ENCODE results near the gene ITGA5.

Gene ITGA5

GRCh38 chr12:54389607-54390175 is 29.4 kb downstream of the ITGA5 start:
- Mint-ChIP-seq H3K27ac (peak overlapping the region; percentile 0 to 8), H3K27me3 (no peaks in the 10 kb centered on the region), H3K9me3 (no peaks in the 10 kb centered on the region), H3K4me3 (peak overlapping the region; percentile 3 to 6), H3K4me1 (peaks cover 33% of the 10 kb centered on the region)
- ATAC-seq (no peak), DNase-seq (no peak)

GRCh38 chr12:54389134-54389508 is 29.9 kb downstream of the ITGA5 start:
- Mint-ChIP-seq H3K9me3 (no peaks in the 10 kb centered on the region), H3K27ac (no peak overlapping the region), H3K27me3 (no peaks in the 10 kb centered on the region), H3K4me1 (peaks cover 28% of the 10 kb centered on the region), H3K4me3 (no peak overlapping the region)
- no peak for DNase-seq
- no peak for ATAC-seq

GRCh38 chr12:54388237-54389133 is 30.6 kb downstream of the ITGA5 start:
- Mint-ChIP-seq H3K9me3 (no peaks in the 10 kb centered on the region), H3K4me3 (no peak overlapping the region), H3K27ac (no peak overlapping the region), H3K4me1 (peaks cover 23% of the 10 kb centered on the region), H3K27me3 (no peaks in the 10 kb centered on the region)
- no peak for DNase-seq
- ATAC-seq: no peak

GRCh38 chr12:54387114-54387467 is 32.0 kb downstream of the ITGA5 start:
- Mint-ChIP-seq H3K27me3 (no peaks in the 10 kb centered on the region), H3K4me3 (no peak overlapping the region), H3K4me1 (peaks cover 21% of the 10 kb centered on the region), H3K27ac (no peak overlapping the region), H3K9me3 (no peaks in the 10 kb centered on the region)
- DNase-seq (no peak), ATAC-seq (no peak)

- Mint-ChIP-seq H3K4me3 (no peak overlapping the region), H3K27me3 (no peaks in the 10 kb centered on the region), H3K4me1 (peaks cover 16% of the 10 kb centered on the region), H3K9me3 (no peaks in the 10 kb centered on the region), H3K27ac (no peak overlapping the region)
- no peak for ATAC-seq
- no peak for DNase-seq
Measured at GRCh38 chr12:54386403-54387113, 32.5 kb downstream of the ITGA5 start.

GRCh38 chr12:54385251-54385914 is 33.7 kb downstream of the ITGA5 start:
- ATAC-seq (no peak), DNase-seq (no peak)
- no peaks in the 10 kb centered on the region for H3K27me3 Mint-ChIP-seq
- H3K27ac Mint-ChIP-seq: no peak overlapping the region
- no peaks in the 10 kb centered on the region for H3K9me3 Mint-ChIP-seq
- no peak overlapping the region for H3K4me3 Mint-ChIP-seq
- H3K4me1 Mint-ChIP-seq: peaks cover 7% of the 10 kb centered on the region

GRCh38 chr12:54384591-54385041 is 34.5 kb downstream of the ITGA5 start, which contains the start of gene ZNF385A:
ZNF385A (minus strand) TSS chr12:54384733; CDS start chr12:54384514, 219 bp downstream.
- DNase-seq (no peak), ATAC-seq (no peak)
- peaks cover 11% of the 10 kb centered on the region for H3K4me1 Mint-ChIP-seq
- H3K9me3 Mint-ChIP-seq: no peaks in the 10 kb centered on the region
- H3K27me3 Mint-ChIP-seq: no peaks in the 10 kb centered on the region
- peak within 1 kb of the TSS in 1 of 2 donors; percentile 17 for H3K27ac Mint-ChIP-seq
- H3K4me3 Mint-ChIP-seq: no peak within 1 kb of the TSS

- Mint-ChIP-seq H3K4me1 (peaks cover 21% of the 10 kb centered on the region), H3K9me3 (no peaks in the 10 kb centered on the region), H3K4me3 (no peak overlapping the region), H3K27ac (no peak overlapping the region), H3K27me3 (no peaks in the 10 kb centered on the region)
- peak; percentile 38 for ATAC-seq
- DNase-seq: no peak
Measured at GRCh38 chr12:54383041-54383609, 35.9 kb downstream of the ITGA5 start.

- no peak overlapping the region for H3K4me3 Mint-ChIP-seq
- H3K27ac Mint-ChIP-seq: no peak overlapping the region
- DNase-seq (no peak), ATAC-seq (no peak)
- H3K9me3 Mint-ChIP-seq: no peaks in the 10 kb centered on the region
- H3K4me1 Mint-ChIP-seq: peaks cover 21% of the 10 kb centered on the region
- H3K27me3 Mint-ChIP-seq: no peaks in the 10 kb centered on the region
Measured at GRCh38 chr12:54381136-54381535, 37.9 kb downstream of the ITGA5 start.

- H3K27ac Mint-ChIP-seq: no peak overlapping the region
- H3K9me3 Mint-ChIP-seq: no peaks in the 10 kb centered on the region
- DNase-seq (peak; percentile 87 to 89), ATAC-seq (peak; percentile 90)
- no peaks in the 10 kb centered on the region for H3K27me3 Mint-ChIP-seq
- peak overlapping the region; percentile 27 to 36 for H3K4me3 Mint-ChIP-seq
- peaks cover 27% of the 10 kb centered on the region for H3K4me1 Mint-ChIP-seq
Measured at GRCh38 chr12:54379398-54380201, 39.5 kb downstream of the ITGA5 start.

- H3K9me3 Mint-ChIP-seq: no peaks in the 10 kb centered on the region
- H3K4me1 Mint-ChIP-seq: peaks cover 33% of the 10 kb centered on the region
Measured at GRCh38 chr12:54378796-54379397, 40.2 kb downstream of the ITGA5 start.

GRCh38 chr12:54377797-54378515 is 41.1 kb downstream of the ITGA5 start:
- DNase-seq (no peak), ATAC-seq (no peak)
- Mint-ChIP-seq H3K4me3 (peak overlapping the region in 1 of 2 donors; percentile 32), H3K9me3 (no peaks in the 10 kb centered on the region), H3K27me3 (no peaks in the 10 kb centered on the region), H3K4me1 (peaks cover 36% of the 10 kb centered on the region), H3K27ac (no peak overlapping the region)

More at GRCh38 chr12:54378796-54379397, 40.2 kb downstream of the ITGA5 start:
- Mint-ChIP-seq H3K27me3 (no peaks in the 10 kb centered on the region), H3K27ac (no peak overlapping the region), H3K4me3 (peak overlapping the region in 1 of 2 donors; percentile 32)
- DNase-seq (no peak), ATAC-seq (peak; percentile 43)

GRCh38 chr12:54377007-54377406 is 42.1 kb downstream of the ITGA5 start:
- no peak for ATAC-seq
- Mint-ChIP-seq H3K27ac (no peak overlapping the region), H3K27me3 (no peaks in the 10 kb centered on the region), H3K4me3 (no peak overlapping the region), H3K9me3 (no peaks in the 10 kb centered on the region), H3K4me1 (peaks cover 44% of the 10 kb centered on the region)
- DNase-seq: no peak

GRCh38 chr12:54376596-54376995 is 42.5 kb downstream of the ITGA5 start:
- Mint-ChIP-seq H3K27me3 (no peaks in the 10 kb centered on the region), H3K9me3 (no peaks in the 10 kb centered on the region), H3K4me1 (peaks cover 48% of the 10 kb centered on the region), H3K4me3 (no peak overlapping the region), H3K27ac (peak overlapping the region in 1 of 2 donors; percentile 46)
- no peak for DNase-seq
- no peak for ATAC-seq
